ENCODE measurements around the gene CHPF.

DNA sequence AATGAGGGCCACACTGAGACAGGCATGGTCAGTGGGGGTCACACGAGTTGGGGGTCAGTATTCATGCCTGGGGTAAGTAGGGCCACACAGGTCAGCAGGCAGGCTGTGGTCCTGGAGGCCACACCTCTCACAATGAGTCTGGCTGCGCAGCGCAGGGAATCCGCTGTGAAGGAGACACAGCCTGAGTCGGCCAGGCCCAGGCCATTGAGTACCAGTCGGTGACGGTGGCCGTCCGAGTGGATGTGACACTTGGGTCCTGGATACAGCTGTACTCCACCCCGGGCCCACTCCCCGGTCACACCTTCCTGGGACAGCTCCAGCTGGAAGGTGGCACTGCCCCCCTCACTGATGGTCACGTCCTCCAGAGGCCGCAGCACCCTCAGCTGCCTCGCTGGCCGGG lies 10.7 kb upstream of the CHPF start:
- TF ChIP-seq RAD21 (IDR thresholded peaks at IDR 0.05) (no peak), EGR1 (IDR thresholded peaks at IDR 0.05; ENCODE audit: low read depth in 2 of 2) (no peak)
- TF ChIP-seq, protein P1, sequence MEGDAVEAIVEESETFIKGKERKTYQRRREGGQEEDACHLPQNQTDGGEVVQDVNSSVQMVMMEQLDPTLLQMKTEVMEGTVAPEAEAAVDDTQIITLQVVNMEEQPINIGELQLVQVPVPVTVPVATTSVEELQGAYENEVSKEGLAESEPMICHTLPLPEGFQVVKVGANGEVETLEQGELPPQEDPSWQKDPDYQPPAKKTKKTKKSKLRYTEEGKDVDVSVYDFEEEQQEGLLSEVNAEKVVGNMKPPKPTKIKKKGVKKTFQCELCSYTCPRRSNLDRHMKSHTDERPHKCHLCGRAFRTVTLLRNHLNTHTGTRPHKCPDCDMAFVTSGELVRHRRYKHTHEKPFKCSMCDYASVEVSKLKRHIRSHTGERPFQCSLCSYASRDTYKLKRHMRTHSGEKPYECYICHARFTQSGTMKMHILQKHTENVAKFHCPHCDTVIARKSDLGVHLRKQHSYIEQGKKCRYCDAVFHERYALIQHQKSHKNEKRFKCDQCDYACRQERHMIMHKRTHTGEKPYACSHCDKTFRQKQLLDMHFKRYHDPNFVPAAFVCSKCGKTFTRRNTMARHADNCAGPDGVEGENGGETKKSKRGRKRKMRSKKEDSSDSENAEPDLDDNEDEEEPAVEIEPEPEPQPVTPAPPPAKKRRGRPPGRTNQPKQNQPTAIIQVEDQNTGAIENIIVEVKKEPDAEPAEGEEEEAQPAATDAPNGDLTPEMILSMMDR (IDR thresholded peaks at IDR 0.05; ENCODE audit: low read depth, low read length, missing input control) = no peak

Measured in liver (tissue), 3 donors.